ENCODE measurements around the gene TMEM117.

GRCh38 chr12:43982544-43982943 is 146.7 kb downstream of the TMEM117 start:
- TF ChIP-seq POLR2A (IDR thresholded peaks at IDR 0.05) (no peak), CTCF (IDR thresholded peaks at IDR 0.05) (no peak), EP300 (IDR thresholded peaks at IDR 0.05) (no peak)

Data from tibial nerve (tissue), 4 donors.